ENCODE data around the gene ADH6. TPM values are rescaled to one million over a fixed set of nuclear protein-coding genes. Genes with fewer than 3 reads are reported as not detected.

The ADH6 gene
- total and polyA plus RNA-seq, 2 of the 13 experiments (the other 11 are each of a cell fraction or from before 2014, with no cell fraction given): 39.8 to 73.9 TPM

DNA sequence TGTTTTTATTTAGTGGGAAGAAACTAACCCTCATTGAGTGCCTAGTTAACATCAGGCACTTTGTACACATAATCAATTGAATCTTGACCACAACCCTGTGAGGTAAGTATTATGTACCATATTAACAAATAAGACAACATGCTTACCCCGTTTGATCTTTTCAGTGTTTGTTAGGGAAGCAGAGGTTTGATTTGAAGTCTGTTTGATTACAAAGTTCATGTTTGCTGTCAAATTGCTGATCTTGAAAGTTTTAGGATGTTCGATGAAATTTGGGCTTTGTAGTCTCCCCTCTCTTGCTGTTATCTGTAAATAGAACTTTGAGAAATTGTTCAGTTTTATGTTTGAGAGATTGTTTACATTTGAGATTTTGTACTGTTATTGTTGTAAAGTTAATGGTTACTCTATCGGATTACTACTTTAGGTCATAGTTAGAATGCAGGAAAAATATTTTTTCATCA is 61.5 kb downstream of the ADH6 start (continued):
- TF ChIP-seq, protein P1, sequence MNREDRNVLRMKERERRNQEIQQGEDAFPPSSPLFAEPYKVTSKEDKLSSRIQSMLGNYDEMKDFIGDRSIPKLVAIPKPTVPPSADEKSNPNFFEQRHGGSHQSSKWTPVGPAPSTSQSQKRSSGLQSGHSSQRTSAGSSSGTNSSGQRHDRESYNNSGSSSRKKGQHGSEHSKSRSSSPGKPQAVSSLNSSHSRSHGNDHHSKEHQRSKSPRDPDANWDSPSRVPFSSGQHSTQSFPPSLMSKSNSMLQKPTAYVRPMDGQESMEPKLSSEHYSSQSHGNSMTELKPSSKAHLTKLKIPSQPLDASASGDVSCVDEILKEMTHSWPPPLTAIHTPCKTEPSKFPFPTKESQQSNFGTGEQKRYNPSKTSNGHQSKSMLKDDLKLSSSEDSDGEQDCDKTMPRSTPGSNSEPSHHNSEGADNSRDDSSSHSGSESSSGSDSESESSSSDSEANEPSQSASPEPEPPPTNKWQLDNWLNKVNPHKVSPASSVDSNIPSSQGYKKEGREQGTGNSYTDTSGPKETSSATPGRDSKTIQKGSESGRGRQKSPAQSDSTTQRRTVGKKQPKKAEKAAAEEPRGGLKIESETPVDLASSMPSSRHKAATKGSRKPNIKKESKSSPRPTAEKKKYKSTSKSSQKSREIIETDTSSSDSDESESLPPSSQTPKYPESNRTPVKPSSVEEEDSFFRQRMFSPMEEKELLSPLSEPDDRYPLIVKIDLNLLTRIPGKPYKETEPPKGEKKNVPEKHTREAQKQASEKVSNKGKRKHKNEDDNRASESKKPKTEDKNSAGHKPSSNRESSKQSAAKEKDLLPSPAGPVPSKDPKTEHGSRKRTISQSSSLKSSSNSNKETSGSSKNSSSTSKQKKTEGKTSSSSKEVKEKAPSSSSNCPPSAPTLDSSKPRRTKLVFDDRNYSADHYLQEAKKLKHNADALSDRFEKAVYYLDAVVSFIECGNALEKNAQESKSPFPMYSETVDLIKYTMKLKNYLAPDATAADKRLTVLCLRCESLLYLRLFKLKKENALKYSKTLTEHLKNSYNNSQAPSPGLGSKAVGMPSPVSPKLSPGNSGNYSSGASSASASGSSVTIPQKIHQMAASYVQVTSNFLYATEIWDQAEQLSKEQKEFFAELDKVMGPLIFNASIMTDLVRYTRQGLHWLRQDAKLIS (CRISPR knock-in tag; IDR thresholded peaks at IDR 0.05): 0 out of 2 replicates have a peak, but pooled peaks have one; percentile 62
- TF ChIP-seq, protein P2, sequence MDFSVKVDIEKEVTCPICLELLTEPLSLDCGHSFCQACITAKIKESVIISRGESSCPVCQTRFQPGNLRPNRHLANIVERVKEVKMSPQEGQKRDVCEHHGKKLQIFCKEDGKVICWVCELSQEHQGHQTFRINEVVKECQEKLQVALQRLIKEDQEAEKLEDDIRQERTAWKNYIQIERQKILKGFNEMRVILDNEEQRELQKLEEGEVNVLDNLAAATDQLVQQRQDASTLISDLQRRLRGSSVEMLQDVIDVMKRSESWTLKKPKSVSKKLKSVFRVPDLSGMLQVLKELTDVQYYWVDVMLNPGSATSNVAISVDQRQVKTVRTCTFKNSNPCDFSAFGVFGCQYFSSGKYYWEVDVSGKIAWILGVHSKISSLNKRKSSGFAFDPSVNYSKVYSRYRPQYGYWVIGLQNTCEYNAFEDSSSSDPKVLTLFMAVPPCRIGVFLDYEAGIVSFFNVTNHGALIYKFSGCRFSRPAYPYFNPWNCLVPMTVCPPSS (IDR thresholded peaks at IDR 0.05): no peak
- TF ChIP-seq ZNF788 (CRISPR knock-in tag; IDR thresholded peaks at IDR 0.05; ENCODE audit: borderline replicate concordance) (no peak), SP140L (CRISPR knock-in tag; IDR thresholded peaks at IDR 0.05; ENCODE audit: borderline replicate concordance) (no peak), ZNF33A (CRISPR knock-in tag; IDR thresholded peaks at IDR 0.05; ENCODE audit: borderline replicate concordance) (no peak), ZFP36L2 (CRISPR knock-in tag; IDR thresholded peaks at IDR 0.05) (no peak), ZNF260 (CRISPR knock-in tag; IDR thresholded peaks at IDR 0.05; ENCODE audit: borderline replicate concordance, low read depth) (no peak), FOXC1 (CRISPR knock-in tag; IDR thresholded peaks at IDR 0.05; ENCODE audit: borderline replicate concordance) (no peak), KMT2B (CRISPR knock-in tag; IDR thresholded peaks at IDR 0.05) (peak; percentile 53; the same call in 1 of the 2 replicates), AHR (CRISPR knock-in tag; IDR thresholded peaks at IDR 0.05) (no peak), PHF8 (CRISPR knock-in tag; IDR thresholded peaks at IDR 0.05) (no peak), NCOR1 (IDR thresholded peaks at IDR 0.05; ENCODE audit: borderline replicate concordance, low read length) (peak; percentile 100), HIVEP1 (CRISPR knock-in tag; IDR thresholded peaks at IDR 0.05) (no peak), DNMT3B (CRISPR knock-in tag; conservative IDR thresholded peaks at IDR 0.05) (peak; percentile 82), ZNF441 (CRISPR knock-in tag; IDR thresholded peaks at IDR 0.05; ENCODE audit: borderline replicate concordance) (no peak; the same call in 1 of the 2 replicates)
- TF ChIP-seq, protein P3, sequence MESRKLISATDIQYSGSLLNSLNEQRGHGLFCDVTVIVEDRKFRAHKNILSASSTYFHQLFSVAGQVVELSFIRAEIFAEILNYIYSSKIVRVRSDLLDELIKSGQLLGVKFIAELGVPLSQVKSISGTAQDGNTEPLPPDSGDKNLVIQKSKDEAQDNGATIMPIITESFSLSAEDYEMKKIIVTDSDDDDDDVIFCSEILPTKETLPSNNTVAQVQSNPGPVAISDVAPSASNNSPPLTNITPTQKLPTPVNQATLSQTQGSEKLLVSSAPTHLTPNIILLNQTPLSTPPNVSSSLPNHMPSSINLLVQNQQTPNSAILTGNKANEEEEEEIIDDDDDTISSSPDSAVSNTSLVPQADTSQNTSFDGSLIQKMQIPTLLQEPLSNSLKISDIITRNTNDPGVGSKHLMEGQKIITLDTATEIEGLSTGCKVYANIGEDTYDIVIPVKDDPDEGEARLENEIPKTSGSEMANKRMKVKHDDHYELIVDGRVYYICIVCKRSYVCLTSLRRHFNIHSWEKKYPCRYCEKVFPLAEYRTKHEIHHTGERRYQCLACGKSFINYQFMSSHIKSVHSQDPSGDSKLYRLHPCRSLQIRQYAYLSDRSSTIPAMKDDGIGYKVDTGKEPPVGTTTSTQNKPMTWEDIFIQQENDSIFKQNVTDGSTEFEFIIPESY (CRISPR knock-in tag; IDR thresholded peaks at IDR 0.05): peak; percentile 49; the same call in 1 of the 2 replicates
- TF ChIP-seq, protein P4, sequence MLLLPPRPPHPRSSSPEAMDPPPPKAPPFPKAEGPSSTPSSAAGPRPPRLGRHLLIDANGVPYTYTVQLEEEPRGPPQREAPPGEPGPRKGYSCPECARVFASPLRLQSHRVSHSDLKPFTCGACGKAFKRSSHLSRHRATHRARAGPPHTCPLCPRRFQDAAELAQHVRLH (CRISPR knock-in tag; IDR thresholded peaks at IDR 0.05; ENCODE audit: borderline replicate concordance, low read depth): 0 out of 2 replicates have a peak, but pooled peaks have one; percentile 20
- TF ChIP-seq, protein P5, sequence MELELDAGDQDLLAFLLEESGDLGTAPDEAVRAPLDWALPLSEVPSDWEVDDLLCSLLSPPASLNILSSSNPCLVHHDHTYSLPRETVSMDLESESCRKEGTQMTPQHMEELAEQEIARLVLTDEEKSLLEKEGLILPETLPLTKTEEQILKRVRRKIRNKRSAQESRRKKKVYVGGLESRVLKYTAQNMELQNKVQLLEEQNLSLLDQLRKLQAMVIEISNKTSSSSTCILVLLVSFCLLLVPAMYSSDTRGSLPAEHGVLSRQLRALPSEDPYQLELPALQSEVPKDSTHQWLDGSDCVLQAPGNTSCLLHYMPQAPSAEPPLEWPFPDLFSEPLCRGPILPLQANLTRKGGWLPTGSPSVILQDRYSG (CRISPR knock-in tag; IDR thresholded peaks at IDR 0.05): no peak
- TF ChIP-seq, protein P6, sequence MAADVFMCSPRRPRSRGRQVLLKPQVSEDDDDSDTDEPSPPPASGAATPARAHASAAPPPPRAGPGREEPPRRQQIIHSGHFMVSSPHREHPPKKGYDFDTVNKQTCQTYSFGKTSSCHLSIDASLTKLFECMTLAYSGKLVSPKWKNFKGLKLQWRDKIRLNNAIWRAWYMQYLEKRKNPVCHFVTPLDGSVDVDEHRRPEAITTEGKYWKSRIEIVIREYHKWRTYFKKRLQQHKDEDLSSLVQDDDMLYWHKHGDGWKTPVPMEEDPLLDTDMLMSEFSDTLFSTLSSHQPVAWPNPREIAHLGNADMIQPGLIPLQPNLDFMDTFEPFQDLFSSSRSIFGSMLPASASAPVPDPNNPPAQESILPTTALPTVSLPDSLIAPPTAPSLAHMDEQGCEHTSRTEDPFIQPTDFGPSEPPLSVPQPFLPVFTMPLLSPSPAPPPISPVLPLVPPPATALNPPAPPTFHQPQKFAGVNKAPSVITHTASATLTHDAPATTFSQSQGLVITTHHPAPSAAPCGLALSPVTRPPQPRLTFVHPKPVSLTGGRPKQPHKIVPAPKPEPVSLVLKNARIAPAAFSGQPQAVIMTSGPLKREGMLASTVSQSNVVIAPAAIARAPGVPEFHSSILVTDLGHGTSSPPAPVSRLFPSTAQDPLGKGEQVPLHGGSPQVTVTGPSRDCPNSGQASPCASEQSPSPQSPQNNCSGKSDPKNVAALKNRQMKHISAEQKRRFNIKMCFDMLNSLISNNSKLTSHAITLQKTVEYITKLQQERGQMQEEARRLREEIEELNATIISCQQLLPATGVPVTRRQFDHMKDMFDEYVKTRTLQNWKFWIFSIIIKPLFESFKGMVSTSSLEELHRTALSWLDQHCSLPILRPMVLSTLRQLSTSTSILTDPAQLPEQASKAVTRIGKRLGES (CRISPR knock-in tag; IDR thresholded peaks at IDR 0.05; ENCODE audit: borderline replicate concordance): no peak

Measured in HepG2 (cell line).